ENCODE measurements around the gene ELANE.

DNA sequence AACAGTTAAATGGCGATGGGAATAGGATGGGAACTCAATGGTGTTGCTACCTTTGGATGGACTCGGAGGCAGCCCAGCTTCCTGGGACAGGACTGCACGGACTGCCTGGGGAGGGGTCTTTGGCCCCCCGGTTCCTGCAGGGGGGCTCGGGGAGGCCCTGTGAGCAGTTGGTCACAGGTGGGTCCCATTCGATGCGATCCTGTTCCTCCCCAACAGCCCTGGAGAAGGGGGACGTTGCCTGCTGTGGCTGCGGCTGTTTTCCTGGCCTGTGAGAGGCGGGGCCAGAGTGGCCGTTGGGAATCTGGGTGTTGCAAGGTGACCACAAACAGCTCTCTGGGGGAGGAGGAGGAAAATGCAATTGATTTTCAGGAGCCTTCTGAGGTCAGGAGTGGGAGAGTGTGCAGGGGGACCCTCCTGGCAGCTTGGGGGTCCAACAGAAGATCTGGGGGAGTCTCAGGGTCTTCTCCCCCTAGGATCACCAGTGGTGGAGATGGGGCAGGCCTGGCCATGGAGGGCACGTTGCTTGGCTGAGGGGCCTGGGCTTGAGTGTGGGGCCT is 28.5 kb upstream of the ELANE start:
- TF ChIP-seq, protein P1, sequence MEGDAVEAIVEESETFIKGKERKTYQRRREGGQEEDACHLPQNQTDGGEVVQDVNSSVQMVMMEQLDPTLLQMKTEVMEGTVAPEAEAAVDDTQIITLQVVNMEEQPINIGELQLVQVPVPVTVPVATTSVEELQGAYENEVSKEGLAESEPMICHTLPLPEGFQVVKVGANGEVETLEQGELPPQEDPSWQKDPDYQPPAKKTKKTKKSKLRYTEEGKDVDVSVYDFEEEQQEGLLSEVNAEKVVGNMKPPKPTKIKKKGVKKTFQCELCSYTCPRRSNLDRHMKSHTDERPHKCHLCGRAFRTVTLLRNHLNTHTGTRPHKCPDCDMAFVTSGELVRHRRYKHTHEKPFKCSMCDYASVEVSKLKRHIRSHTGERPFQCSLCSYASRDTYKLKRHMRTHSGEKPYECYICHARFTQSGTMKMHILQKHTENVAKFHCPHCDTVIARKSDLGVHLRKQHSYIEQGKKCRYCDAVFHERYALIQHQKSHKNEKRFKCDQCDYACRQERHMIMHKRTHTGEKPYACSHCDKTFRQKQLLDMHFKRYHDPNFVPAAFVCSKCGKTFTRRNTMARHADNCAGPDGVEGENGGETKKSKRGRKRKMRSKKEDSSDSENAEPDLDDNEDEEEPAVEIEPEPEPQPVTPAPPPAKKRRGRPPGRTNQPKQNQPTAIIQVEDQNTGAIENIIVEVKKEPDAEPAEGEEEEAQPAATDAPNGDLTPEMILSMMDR (IDR thresholded peaks at IDR 0.05) = no peak
- no peak for TF ChIP-seq POLR2A (IDR thresholded peaks at IDR 0.05)

Measured in esophagus squamous epithelium (tissue), 4 donors.